Cardiac muscle cell (in vitro differentiated cells and primary cell): ENCODE results near the gene CALHM2. TPM values are rescaled to one million over a fixed set of nuclear protein-coding genes. Genes with fewer than 3 reads are reported as not detected.
"Not testable (repeated sequence)": the region's sequence is repeated elsewhere in the genome, so short reads cannot be mapped to it uniquely, and the experiment has no call there.

Source experiments
- DNase-seq, 2 donors: peaks; one replicate each; pipeline versions ENCODE4 v3.0.0 to v3.0.0-alpha.2; 2010 to 2017; ENCODE audit warnings: low read depth in 1 of 2, low spot score in 1 of 2
- H3K27ac ChIP-seq: fragments of 200-600 bp; sonication (generic); 2 replicates; pipeline ENCODE4 v1.5.1; 2016
- H3K27me3 ChIP-seq: fragments of 200-600 bp; sonication (generic); 2 replicates; pipeline ENCODE4 v1.6.0; 2016; ENCODE audit warnings: control low read depth
- H3K36me3 ChIP-seq: fragments of 200-600 bp; sonication (generic); 2 replicates; pipeline ENCODE4 v1.5.1; 2016; ENCODE audit warnings: control low read depth
- H3K4me1 ChIP-seq: fragments of 200-600 bp; sonication (generic); 2 replicates; pipeline ENCODE4 v1.8.1; 2017; ENCODE audit warnings: low read depth, mild to moderate bottlenecking, mixed run types
- H3K4me3 ChIP-seq: fragments of 200-600 bp; sonication (generic); 2 replicates; pipeline ENCODE4 v1.5.1; 2016; ENCODE audit warnings: mild to moderate bottlenecking
- H3K9me3 ChIP-seq: fragments of 200-600 bp; sonication (generic); 2 replicates; pipeline ENCODE4 v1.5.1; 2017; ENCODE audit warnings: low read depth, mild to moderate bottlenecking, control low read depth
- CTCF ChIP-seq: IDR thresholded peaks from 2 replicates; pipeline ENCODE4 v1.5.1; 2012; ENCODE audit warnings: low read depth, mild to moderate bottlenecking, low read length
- polyA plus RNA-seq: library from polyadenylated mRNA; unstranded; fragments of >200 nt; fragmentation: Nextera tagmentation; extraction: Ambion mirVana; gene quantifications from 2 replicates; pipeline ENCODE4 v1.2.1, GENCODE V29; 2016
- total RNA-seq: library from RNA; depleted of rRNA; stranded (reverse); fragments of >200 nt; gene quantifications from 2 replicates; pipeline ENCODE4 v1.2.3, GENCODE V29; 2016

CALHM2 gene
- total and polyA plus RNA-seq, 2 experiments from 2014 or later = 1.1 to 3.7 TPM

- Histone ChIP-seq H3K4me1 (no peaks in the 10 kb centered on the region), H3K27me3 (peaks cover 53% of the 10 kb centered on the region), H3K4me3 (no peak overlapping the region), H3K9me3 (no peaks in the 10 kb centered on the region), H3K36me3 (no peaks in the 10 kb centered on the region), H3K27ac (no peak overlapping the region)
- DNase-seq = peak in 1 of 2 donors; percentile 91
- no peak for TF ChIP-seq CTCF
Measured at GRCh38 chr10:103491729-103492364, 39.7 kb upstream of the CALHM2 start.

GRCh38 chr10:103490986-103491314, 38.8 kb upstream of the CALHM2 start:
- Histone ChIP-seq H3K36me3 (no peaks in the 10 kb centered on the region), H3K4me1 (no peaks in the 10 kb centered on the region), H3K27ac (no peak overlapping the region), H3K9me3 (no peaks in the 10 kb centered on the region), H3K27me3 (peaks cover 44% of the 10 kb centered on the region), H3K4me3 (no peak overlapping the region)
- no peak for TF ChIP-seq CTCF
- DNase-seq = no peak

- no peak for DNase-seq
- no peak for TF ChIP-seq CTCF
- no peak overlapping the region for H3K27ac ChIP-seq
- no peaks in the 10 kb centered on the region for H3K9me3 ChIP-seq
- H3K4me1 ChIP-seq = no peaks in the 10 kb centered on the region
- peaks cover 9% of the 10 kb centered on the region for H3K27me3 ChIP-seq
- no peak overlapping the region for H3K4me3 ChIP-seq
- no peaks in the 10 kb centered on the region for H3K36me3 ChIP-seq
Measured at GRCh38 chr10:103487410-103487708, 35.2 kb upstream of the CALHM2 start.

GRCh38 chr10:103486635-103487409, 34.7 kb upstream of the CALHM2 start:
- not testable (repeated sequence) for DNase-seq, H3K4me3 ChIP-seq, H3K4me1 ChIP-seq, H3K27ac ChIP-seq, H3K27me3 ChIP-seq, H3K36me3 ChIP-seq, H3K9me3 ChIP-seq

- no peaks in the 10 kb centered on the region for H3K4me1 ChIP-seq
- TF ChIP-seq CTCF = peak; percentile 71
- no peak overlapping the region for H3K27ac ChIP-seq
- no peaks in the 10 kb centered on the region for H3K27me3 ChIP-seq
- no peak overlapping the region for H3K4me3 ChIP-seq
- H3K36me3 ChIP-seq = no peaks in the 10 kb centered on the region
- DNase-seq = peak; percentile 72 to 85
- no peaks in the 10 kb centered on the region for H3K9me3 ChIP-seq
Measured at GRCh38 chr10:103481974-103482531, 29.9 kb upstream of the CALHM2 start.

- no peak for TF ChIP-seq CTCF
- DNase-seq = peak in 1 of 2 donors; percentile 34
- Histone ChIP-seq H3K27me3 (no peaks in the 10 kb centered on the region), H3K9me3 (no peaks in the 10 kb centered on the region), H3K4me3 (no peak overlapping the region), H3K27ac (no peak overlapping the region), H3K4me1 (no peaks in the 10 kb centered on the region), H3K36me3 (no peaks in the 10 kb centered on the region)
Measured at GRCh38 chr10:103480521-103480920, 28.4 kb upstream of the CALHM2 start.
